ENCODE data around the gene SETD6.
"Not testable (repeated sequence)": the region's sequence is repeated elsewhere in the genome, so short reads cannot be mapped to it uniquely, and the experiment has no call there.

SETD6 gene

GRCh38 chr16:58487566-58488351 is 27.6 kb upstream of the SETD6 start:
- no peaks in the 10 kb centered on the region for H3K4me1 Mint-ChIP-seq
- peak; percentile 78 for DNase-seq
- H3K9me3 Mint-ChIP-seq = no peaks in the 10 kb centered on the region
- no peaks in the 10 kb centered on the region for H3K36me3 Mint-ChIP-seq (ENCODE audit: low read depth)
- peak; percentile 73 for ATAC-seq
- no peak overlapping the region for H3K4me3 Mint-ChIP-seq
- peaks cover 5% of the 10 kb centered on the region for H3K27me3 Mint-ChIP-seq
- no peak overlapping the region for H3K27ac Mint-ChIP-seq

GRCh38 chr16:58488531-58488930 is 26.8 kb upstream of the SETD6 start:
- peaks cover 6% of the 10 kb centered on the region for H3K27me3 Mint-ChIP-seq
- no peak overlapping the region for H3K27ac Mint-ChIP-seq
- H3K9me3 Mint-ChIP-seq = no peaks in the 10 kb centered on the region
- DNase-seq = no peak
- no peak overlapping the region for H3K4me3 Mint-ChIP-seq
- no peaks in the 10 kb centered on the region for H3K36me3 Mint-ChIP-seq (ENCODE audit: low read depth)
- H3K4me1 Mint-ChIP-seq = no peaks in the 10 kb centered on the region
- ATAC-seq = no peak

GRCh38 chr16:58490065-58490464 is 25.3 kb upstream of the SETD6 start:
- Mint-ChIP-seq H3K9me3 (no peaks in the 10 kb centered on the region), H3K27me3 (peaks cover 4% of the 10 kb centered on the region), H3K4me3 (no peak overlapping the region), H3K27ac (no peak overlapping the region), H3K4me1 (peaks cover 3% of the 10 kb centered on the region), H3K36me3 (ENCODE audit: low read depth) (no peaks in the 10 kb centered on the region)
- DNase-seq = no peak
- ATAC-seq = no peak

GRCh38 chr16:58490539-58490938 is 24.8 kb upstream of the SETD6 start:
- H3K9me3 Mint-ChIP-seq; H3K36me3 Mint-ChIP-seq (ENCODE audit: low read depth); H3K4me3 Mint-ChIP-seq; ATAC-seq; H3K4me1 Mint-ChIP-seq; H3K27ac Mint-ChIP-seq; H3K27me3 Mint-ChIP-seq; DNase-seq: not testable (repeated sequence)

GRCh38 chr16:58492066-58492465 is 23.3 kb upstream of the SETD6 start:
- ATAC-seq (no peak), DNase-seq (no peak)
- H3K4me3 Mint-ChIP-seq = no peak overlapping the region
- no peaks in the 10 kb centered on the region for H3K9me3 Mint-ChIP-seq
- peaks cover 12% of the 10 kb centered on the region for H3K4me1 Mint-ChIP-seq
- no peak overlapping the region for H3K27ac Mint-ChIP-seq
- H3K27me3 Mint-ChIP-seq = peaks cover 2% of the 10 kb centered on the region
- H3K36me3 Mint-ChIP-seq (ENCODE audit: low read depth) = no peaks in the 10 kb centered on the region

- Mint-ChIP-seq H3K27ac (no peak overlapping the region), H3K4me1 (peaks cover 12% of the 10 kb centered on the region), H3K36me3 (ENCODE audit: low read depth) (no peaks in the 10 kb centered on the region), H3K27me3 (peaks cover 2% of the 10 kb centered on the region), H3K4me3 (no peak overlapping the region), H3K9me3 (no peaks in the 10 kb centered on the region)
- ATAC-seq = no peak
- no peak for DNase-seq
Observed at GRCh38 chr16:58492735-58493134, 22.6 kb upstream of the SETD6 start.

GRCh38 chr16:58493756-58494431 is 21.4 kb upstream of the SETD6 start:
- no peak for ATAC-seq
- Mint-ChIP-seq H3K4me3 (no peak overlapping the region), H3K27me3 (peaks cover 2% of the 10 kb centered on the region), H3K27ac (no peak overlapping the region), H3K4me1 (peaks cover 12% of the 10 kb centered on the region), H3K9me3 (no peaks in the 10 kb centered on the region), H3K36me3 (ENCODE audit: low read depth) (no peaks in the 10 kb centered on the region)
- no peak for DNase-seq

GRCh38 chr16:58494981-58495520 is 20.3 kb upstream of the SETD6 start:
- H3K4me3 Mint-ChIP-seq = peak overlapping the region; percentile 17
- DNase-seq (peak; percentile 76), ATAC-seq (peak; percentile 79)
- no peak overlapping the region for H3K27ac Mint-ChIP-seq
- no peaks in the 10 kb centered on the region for H3K9me3 Mint-ChIP-seq
- peaks cover 12% of the 10 kb centered on the region for H3K4me1 Mint-ChIP-seq
- no peaks in the 10 kb centered on the region for H3K36me3 Mint-ChIP-seq (ENCODE audit: low read depth)
- peaks cover 3% of the 10 kb centered on the region for H3K27me3 Mint-ChIP-seq

- no peak for ATAC-seq
- Mint-ChIP-seq H3K36me3 (ENCODE audit: low read depth) (no peaks in the 10 kb centered on the region), H3K27me3 (peaks cover 3% of the 10 kb centered on the region), H3K4me1 (peaks cover 16% of the 10 kb centered on the region), H3K4me3 (peak overlapping the region; percentile 17), H3K9me3 (no peaks in the 10 kb centered on the region), H3K27ac (no peak overlapping the region)
- DNase-seq = no peak
Observed at GRCh38 chr16:58495521-58496331, 19.6 kb upstream of the SETD6 start.

- Mint-ChIP-seq H3K36me3 (ENCODE audit: low read depth) (no peaks in the 10 kb centered on the region), H3K27ac (no peak overlapping the region), H3K4me3 (no peak overlapping the region), H3K4me1 (peaks cover 22% of the 10 kb centered on the region), H3K27me3 (peaks cover 7% of the 10 kb centered on the region), H3K9me3 (no peaks in the 10 kb centered on the region)
- DNase-seq (no peak), ATAC-seq (no peak)
Observed at GRCh38 chr16:58497468-58497867, 17.8 kb upstream of the SETD6 start.

- Mint-ChIP-seq H3K27me3 (peaks cover 10% of the 10 kb centered on the region), H3K4me1 (peaks cover 22% of the 10 kb centered on the region), H3K36me3 (ENCODE audit: low read depth) (no peaks in the 10 kb centered on the region), H3K4me3 (no peak overlapping the region), H3K9me3 (no peaks in the 10 kb centered on the region), H3K27ac (no peak overlapping the region)
- ATAC-seq (no peak), DNase-seq (no peak)
Observed at GRCh38 chr16:58497935-58498334, 17.4 kb upstream of the SETD6 start.

- Mint-ChIP-seq H3K4me1 (peaks cover 22% of the 10 kb centered on the region), H3K27ac (no peak overlapping the region), H3K36me3 (ENCODE audit: low read depth) (no peaks in the 10 kb centered on the region), H3K27me3 (peaks cover 12% of the 10 kb centered on the region), H3K4me3 (no peak overlapping the region), H3K9me3 (no peaks in the 10 kb centered on the region)
- no peak for ATAC-seq
- no peak for DNase-seq
Observed at GRCh38 chr16:58498341-58499091, 16.8 kb upstream of the SETD6 start.

GRCh38 chr16:58499092-58499511 is 16.2 kb upstream of the SETD6 start:
- no peaks in the 10 kb centered on the region for H3K9me3 Mint-ChIP-seq
- H3K27ac Mint-ChIP-seq = no peak overlapping the region
- DNase-seq (no peak), ATAC-seq (no peak)
- H3K4me1 Mint-ChIP-seq = peaks cover 22% of the 10 kb centered on the region
- H3K27me3 Mint-ChIP-seq = peaks cover 12% of the 10 kb centered on the region
- no peak overlapping the region for H3K4me3 Mint-ChIP-seq
- H3K36me3 Mint-ChIP-seq (ENCODE audit: low read depth) = no peaks in the 10 kb centered on the region
